HG03135 (cell line): Measurements from ENCODE around the gene ZNF385C.

Experiments
- ATAC-seq: cut with Tn5 transposase; IDR thresholded peaks from one replicate; pipeline ENCODE4 v1.9.1; 2021; ENCODE audit warnings: mild to moderate bottlenecking, moderate library complexity; ENCODE audit not compliant: unreplicated experiment

The ZNF385C gene

GRCh38 chr17:42110301-42111264 lies 12.3 kb upstream of the ZNF385C start:
- ATAC-seq: no peak

- no peak for ATAC-seq
Measured at GRCh38 chr17:42109086-42109485, 10.8 kb upstream of the ZNF385C start.

GRCh38 chr17:42107597-42108576 lies 9.6 kb upstream of the ZNF385C start:
- ATAC-seq: peak; percentile 71

DNA sequence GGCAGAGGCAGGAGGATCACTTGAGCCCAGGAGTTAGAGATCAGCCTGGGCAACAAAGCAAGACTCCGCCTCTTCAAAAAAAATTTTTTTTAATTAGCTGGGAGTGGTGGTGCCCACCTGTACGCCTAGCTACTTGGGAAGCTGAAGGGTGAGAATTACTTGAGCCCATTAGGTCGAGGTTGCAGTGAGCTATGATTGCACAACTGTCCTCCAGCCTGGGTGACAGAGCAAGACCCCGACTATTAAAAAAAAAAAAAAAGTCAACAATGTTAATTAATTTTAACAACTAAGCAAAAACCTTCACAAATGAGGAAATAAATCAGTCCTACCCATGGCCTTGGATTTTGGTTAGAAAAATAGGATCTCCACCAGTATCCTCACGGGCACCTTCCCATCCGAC lies 8.9 kb upstream of the ZNF385C start:
- ATAC-seq: no peak

DNA sequence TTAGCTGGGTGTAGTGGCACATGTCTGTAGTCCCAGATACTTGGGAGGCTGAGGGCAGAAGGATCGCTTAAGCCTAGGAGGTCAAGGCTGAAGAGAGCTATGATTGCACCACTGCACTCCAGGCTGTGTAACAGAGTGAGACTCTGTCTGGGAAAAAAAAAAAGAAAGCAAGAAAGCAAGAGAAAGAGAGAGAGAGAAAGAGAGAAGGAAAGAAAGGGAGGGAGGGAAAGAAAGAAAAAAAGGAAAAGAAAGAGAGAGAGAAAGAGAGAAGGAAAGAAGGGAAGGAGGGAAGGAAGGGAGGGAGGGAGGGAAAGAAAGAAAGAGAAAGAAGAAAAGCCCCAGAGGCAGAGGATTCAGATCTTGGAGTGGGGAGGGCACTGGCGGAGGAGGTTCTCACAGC lies 7.7 kb upstream of the ZNF385C start:
- no peak for ATAC-seq

GRCh38 chr17:42104264-42104663 lies 6.0 kb upstream of the ZNF385C start:
- ATAC-seq: no peak

- ATAC-seq: no peak
Measured at GRCh38 chr17:42103221-42103954, 5.1 kb upstream of the ZNF385C start.

DNA sequence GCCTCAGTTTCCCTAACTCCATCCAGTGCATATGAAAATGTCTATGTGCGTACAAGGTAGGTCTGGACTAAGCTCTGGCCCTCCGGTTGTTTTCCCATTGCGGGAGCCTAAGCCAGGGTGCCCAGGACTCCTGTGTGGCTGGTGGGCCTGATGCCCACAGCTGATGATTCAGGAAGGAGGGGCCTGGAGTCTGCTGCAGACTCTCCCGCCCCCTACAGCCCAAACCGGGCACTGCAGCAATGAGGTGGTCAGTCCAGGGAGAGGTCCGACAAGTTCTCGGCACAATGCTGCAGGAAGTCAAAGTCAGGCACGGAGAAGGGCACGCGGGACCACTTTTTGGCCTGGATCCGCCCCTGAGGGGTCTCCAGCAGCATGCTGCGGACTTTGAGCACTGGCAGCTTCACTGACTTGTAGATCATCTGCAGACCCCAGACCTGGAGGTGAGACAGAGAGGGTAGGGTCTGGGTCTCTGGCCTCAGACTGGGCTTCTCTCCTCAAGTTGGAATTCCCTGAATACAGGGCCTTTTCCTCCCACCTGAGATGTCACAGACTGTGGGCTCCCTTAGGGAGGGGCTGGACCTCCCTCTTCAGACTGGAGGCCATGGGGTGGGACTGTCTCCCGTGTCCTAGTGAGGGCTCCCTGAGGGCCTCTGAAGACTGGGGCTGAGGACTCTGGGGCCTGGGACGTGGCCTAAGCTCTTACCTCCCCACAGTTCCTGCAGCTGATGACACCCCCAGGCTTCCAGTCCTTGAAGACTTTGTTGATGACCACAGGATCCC lies 3.4 kb upstream of the ZNF385C start:
- no peak for ATAC-seq

GRCh38 chr17:42098730-42099399 lies 592 bp upstream of the ZNF385C start:
- ATAC-seq: no peak

GRCh38 chr17:42096360-42097111 lies 1.7 kb downstream of the ZNF385C start:
- ATAC-seq: no peak

DNA sequence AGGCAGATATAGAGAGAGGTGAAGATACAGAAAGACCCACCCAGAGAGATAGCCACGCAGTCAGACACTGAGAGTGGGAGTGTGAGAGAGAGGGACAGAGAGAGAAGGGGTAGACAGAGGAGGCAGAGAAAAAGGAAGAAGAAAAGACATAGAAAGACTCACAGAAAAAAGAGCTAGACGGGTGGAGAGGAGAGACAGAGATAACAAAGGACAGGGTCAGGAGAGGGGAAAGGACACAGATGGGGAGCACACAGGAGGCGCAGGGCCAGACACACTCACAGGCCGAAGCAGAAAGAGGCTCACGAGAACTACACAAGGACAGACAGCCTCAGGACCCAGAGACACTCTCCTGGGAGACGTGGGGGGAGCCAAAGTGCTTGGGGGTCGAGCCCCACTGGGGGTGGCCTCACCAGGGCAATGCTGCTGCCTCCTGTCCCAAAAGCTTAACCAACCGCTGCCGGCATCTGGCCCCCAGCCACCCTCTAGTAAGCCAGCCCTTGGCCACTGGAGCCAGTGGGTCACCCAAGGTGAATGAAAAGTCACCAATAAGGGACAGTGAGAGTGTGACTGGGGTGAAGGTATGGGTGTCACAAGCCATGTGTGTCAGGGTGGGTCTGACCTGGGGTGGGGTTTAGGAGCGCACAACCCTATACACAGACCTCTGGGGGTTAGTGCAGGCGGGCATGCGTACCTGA lies 3.8 kb downstream of the ZNF385C start:
- ATAC-seq: no peak

- no peak for ATAC-seq
Measured at GRCh38 chr17:42092939-42093338, 5.3 kb downstream of the ZNF385C start.

- no peak for ATAC-seq
Measured at GRCh38 chr17:42090964-42091790, 7.1 kb downstream of the ZNF385C start.

DNA sequence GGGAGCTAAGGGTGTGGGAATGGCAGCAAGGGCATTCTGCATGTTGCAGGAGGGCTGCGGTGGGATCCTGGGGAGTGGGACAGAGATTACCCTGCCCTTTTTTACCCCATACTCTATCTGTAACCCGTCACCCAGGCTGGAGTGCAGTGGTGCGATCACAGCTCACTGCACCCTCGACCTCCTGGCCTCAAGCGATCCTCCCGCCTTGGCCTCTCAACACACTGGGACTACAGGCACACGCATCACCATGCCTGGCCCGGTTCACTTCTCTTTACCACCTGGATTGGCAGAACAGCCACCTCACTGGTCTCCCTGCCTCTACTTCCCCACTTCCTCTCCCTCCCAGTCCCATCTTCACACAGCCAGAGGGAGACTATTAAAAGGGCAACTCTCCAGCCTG lies 9.5 kb downstream of the ZNF385C start:
- no peak for ATAC-seq

GRCh38 chr17:42087736-42088705 lies 10.3 kb downstream of the ZNF385C start:
- no peak for ATAC-seq

- ATAC-seq: no peak
Measured at GRCh38 chr17:42087042-42087701, 11.1 kb downstream of the ZNF385C start.
